Tibial artery (tissue), 4 donors: ENCODE data around the gene GINS1.

ENCODE experiments used
- DNase-seq, 2 donors: peaks; one replicate each; pipeline ENCODE4 v3.0.0-alpha.2; 2019
- H3K27ac ChIP-seq, 2 donors: fragments of 200-600 bp; sonication (generic) in 1 of 2; 1 replicate in 1 of 2; 2 replicates in 1 of 2; pipeline ENCODE4 v1.5.1; 2018 to 2019; ENCODE audit warnings: mild to moderate bottlenecking in 1 of 2
- H3K27me3 ChIP-seq, 2 donors: fragments of 200-600 bp; sonication (generic) in 1 of 2; one replicate each; pipeline versions ENCODE4 v1.5.1 to v1.6.0; 2016 to 2019
- H3K36me3 ChIP-seq, 3 donors: fragments of 200-600 bp; sonication (generic) in 2 of 3; one replicate each; pipeline ENCODE4 v1.5.1; 2016 to 2019; ENCODE audit warnings: mild to moderate bottlenecking in 2 of 3
- H3K4me1 ChIP-seq, 4 donors: fragments of 200-600 bp; sonication (generic) in 2 of 4; 1 replicate in 3 of 4; 2 replicates in 1 of 4; pipeline ENCODE4 v1.5.1; 2016 to 2019
- H3K4me3 ChIP-seq, 2 donors: fragments of 200-600 bp; sonication (generic) in 1 of 2; 1 replicate in 1 of 2; 2 replicates in 1 of 2; pipeline ENCODE4 v1.5.1; 2018 to 2019; ENCODE audit warnings: mild to moderate bottlenecking in 2 of 2
- H3K9me3 ChIP-seq, 3 donors: fragments of 200-600 bp; sonication (generic) in 1 of 3; one replicate each; pipeline ENCODE4 v1.5.1; 2016 to 2019
- intact Hi-C: fragments of 100-400 bp; cut with DNase I; formaldehyde crosslinking; loops from one replicate; pipeline ENCODE4 v1.15.0; 2023; ENCODE audit warnings: low total_unique reads
- TF ChIP-seq, protein P1 (sequence below), 2 experiments: fragments of 200-600 bp in 1 of 2; fragments of 450-650 bp in 1 of 2; IDR thresholded peaks; one replicate each; pipeline ENCODE4 v1.5.1; 2017 to 2019; ENCODE audit warnings: antibody characterized with exemption in 2 of 2, mild to moderate bottlenecking in 1 of 2, moderate library complexity in 1 of 2

The GINS1 gene

DNA sequence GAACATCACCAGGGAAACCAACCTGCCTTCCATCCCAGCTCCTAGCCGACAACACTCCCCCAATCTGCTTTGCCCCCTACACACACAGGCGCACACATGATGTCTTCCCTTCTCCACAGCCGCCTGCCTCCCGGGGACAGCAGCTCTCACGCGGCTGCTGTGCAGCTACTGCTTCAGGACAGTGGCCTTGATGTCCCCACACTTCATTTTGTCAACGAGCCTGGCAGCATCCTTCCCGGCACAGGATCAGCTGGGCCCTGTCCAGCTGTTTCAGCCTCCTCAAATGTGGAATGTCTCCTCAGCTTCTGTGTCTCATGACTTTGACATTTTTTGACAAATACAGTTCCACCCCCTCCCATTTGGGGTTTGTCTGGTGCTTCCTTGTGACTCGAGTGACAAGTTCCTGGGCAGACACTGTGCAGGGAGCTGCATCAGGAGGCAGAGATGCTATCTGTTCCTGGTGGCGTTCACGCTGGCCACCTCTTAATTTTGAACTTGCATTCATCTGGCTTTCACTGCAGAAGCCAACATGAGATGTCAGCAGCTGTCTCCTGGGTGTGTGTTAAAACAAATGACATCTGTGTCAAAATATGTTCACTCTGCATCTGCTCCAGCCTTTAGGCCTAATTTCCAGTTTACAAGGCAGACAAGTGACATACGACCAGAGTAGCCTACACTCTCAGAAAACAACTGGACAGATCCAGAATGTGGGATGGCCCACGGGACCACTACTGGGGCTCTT is 57.2 kb downstream of the GINS1 start:
- H3K36me3 ChIP-seq, result peaks cover 0 to 76% (median 30%) of the 10 kb centered on the region in 3 donors
- H3K27me3 ChIP-seq, result no peaks in the 10 kb centered on the region
- no peak overlapping the region for H3K4me3 ChIP-seq
- no peak overlapping the region for H3K27ac ChIP-seq
- no peak for DNase-seq
- H3K4me1 ChIP-seq, result no peaks in the 10 kb centered on the region
- intact Hi-C loops, result no loop called here
- TF ChIP-seq, protein P1, sequence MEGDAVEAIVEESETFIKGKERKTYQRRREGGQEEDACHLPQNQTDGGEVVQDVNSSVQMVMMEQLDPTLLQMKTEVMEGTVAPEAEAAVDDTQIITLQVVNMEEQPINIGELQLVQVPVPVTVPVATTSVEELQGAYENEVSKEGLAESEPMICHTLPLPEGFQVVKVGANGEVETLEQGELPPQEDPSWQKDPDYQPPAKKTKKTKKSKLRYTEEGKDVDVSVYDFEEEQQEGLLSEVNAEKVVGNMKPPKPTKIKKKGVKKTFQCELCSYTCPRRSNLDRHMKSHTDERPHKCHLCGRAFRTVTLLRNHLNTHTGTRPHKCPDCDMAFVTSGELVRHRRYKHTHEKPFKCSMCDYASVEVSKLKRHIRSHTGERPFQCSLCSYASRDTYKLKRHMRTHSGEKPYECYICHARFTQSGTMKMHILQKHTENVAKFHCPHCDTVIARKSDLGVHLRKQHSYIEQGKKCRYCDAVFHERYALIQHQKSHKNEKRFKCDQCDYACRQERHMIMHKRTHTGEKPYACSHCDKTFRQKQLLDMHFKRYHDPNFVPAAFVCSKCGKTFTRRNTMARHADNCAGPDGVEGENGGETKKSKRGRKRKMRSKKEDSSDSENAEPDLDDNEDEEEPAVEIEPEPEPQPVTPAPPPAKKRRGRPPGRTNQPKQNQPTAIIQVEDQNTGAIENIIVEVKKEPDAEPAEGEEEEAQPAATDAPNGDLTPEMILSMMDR (IDR thresholded peaks at IDR 0.05), result no peak
- no peaks in the 10 kb centered on the region for H3K9me3 ChIP-seq

DNA sequence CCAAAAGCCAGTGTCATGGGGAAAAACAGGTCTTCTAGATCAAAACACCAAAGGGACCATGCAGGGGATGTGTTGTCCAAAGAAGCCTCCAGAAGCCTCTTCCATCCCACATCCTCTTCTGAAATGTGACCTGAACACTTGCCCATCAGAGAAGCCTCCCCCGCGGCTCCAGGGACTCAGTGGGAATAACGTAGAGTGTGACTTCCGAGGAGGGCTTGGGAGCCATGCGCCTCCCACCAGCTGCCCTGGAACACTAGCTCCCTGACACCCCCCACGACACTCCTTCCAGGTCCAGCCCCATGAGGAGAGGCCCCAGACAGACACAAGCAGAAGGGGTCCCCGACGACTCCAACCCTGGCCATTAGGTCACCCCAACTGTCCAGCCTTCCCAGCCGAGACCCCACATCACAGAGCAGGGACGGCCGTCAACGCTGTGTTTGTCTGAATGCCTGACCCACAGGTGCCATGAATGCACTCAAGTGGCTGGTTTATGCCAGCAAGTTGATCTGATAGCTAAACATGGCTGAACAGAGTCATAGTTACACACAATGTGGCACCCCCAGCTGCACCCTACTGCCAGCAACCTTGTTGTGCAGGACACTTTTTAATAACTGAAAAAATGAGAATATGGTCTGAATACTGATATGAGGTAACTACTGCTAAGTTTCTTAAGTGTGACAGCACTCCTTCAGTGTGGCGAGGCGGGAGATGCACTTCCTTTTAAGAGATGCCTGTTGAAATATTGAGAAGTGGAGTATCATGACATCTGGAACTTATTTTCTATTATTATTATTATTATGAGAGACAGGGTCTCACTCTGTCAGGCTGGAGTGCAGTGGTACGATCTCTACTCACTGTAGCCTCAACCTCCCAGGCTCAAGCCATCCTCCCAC is 58.0 kb downstream of the GINS1 start:
- TF ChIP-seq, protein P1 (IDR thresholded peaks at IDR 0.05), result no peak
- intact Hi-C loops, result no loop called here
- no peak overlapping the region for H3K27ac ChIP-seq
- H3K36me3 ChIP-seq, result peaks cover 0 to 76% (median 30%) of the 10 kb centered on the region in 3 donors
- H3K4me1 ChIP-seq, result no peaks in the 10 kb centered on the region
- no peaks in the 10 kb centered on the region for H3K9me3 ChIP-seq
- no peaks in the 10 kb centered on the region for H3K27me3 ChIP-seq
- no peak overlapping the region for H3K4me3 ChIP-seq
- no peak for DNase-seq

DNA sequence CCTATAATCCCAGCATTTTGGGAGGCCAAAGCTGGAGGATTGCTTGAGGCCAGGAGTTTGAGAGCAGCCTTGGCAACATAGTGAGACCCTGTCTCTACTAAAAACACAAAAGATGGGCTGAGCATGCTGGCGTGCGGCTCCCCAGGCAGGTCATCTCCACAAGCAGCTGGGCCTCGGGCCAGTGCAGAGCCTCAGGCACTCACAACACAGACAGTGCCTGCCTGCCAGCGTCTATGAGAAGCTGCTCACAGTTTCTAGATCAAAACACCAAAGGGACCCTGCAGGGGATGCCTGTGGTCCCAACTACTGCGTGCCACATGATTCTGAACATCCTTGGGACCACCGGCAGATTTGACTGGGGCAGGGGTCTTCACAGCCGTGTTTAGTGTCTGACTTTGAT is 59.4 kb downstream of the GINS1 start:
- Histone ChIP-seq H3K27ac (no peak overlapping the region), H3K27me3 (no peaks in the 10 kb centered on the region), H3K4me3 (no peak overlapping the region), H3K4me1 (no peaks in the 10 kb centered on the region), H3K9me3 (no peaks in the 10 kb centered on the region), H3K36me3 (peaks cover 0 to 64% (median 28%) of the 10 kb centered on the region in 3 donors)
- TF ChIP-seq, protein P1 (IDR thresholded peaks at IDR 0.05), result no peak
- intact Hi-C loops, result no loop called here
- peak in 1 of 2 donors; percentile 55 for DNase-seq

DNA sequence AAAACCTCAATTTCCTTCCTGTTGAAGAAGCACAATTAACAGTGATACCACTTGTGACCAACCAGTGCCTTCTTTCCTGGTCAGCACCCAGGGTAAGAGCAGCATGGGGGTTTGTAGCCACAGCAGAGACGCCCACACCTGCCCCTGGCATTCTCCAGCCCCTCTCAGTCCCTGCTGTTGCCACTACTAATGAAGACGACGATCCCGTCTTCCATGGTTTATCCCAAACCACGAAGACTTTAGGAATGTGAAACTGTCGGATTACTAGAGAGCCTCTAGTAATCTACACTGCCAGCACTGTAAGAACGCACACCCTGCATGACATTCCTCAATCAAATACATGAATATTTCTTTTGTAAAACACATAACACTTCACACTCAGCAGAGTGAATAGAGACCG is 60.0 kb downstream of the GINS1 start:
- DNase-seq, result peak in 1 of 2 donors; percentile 12
- Histone ChIP-seq H3K9me3 (no peaks in the 10 kb centered on the region), H3K4me1 (no peaks in the 10 kb centered on the region), H3K27me3 (no peaks in the 10 kb centered on the region), H3K27ac (no peak overlapping the region), H3K36me3 (peaks cover 0 to 59% (median 25%) of the 10 kb centered on the region in 3 donors), H3K4me3 (no peak overlapping the region)
- intact Hi-C loops, result no loop called here
- TF ChIP-seq, protein P1 (IDR thresholded peaks at IDR 0.05), result no peak

DNA sequence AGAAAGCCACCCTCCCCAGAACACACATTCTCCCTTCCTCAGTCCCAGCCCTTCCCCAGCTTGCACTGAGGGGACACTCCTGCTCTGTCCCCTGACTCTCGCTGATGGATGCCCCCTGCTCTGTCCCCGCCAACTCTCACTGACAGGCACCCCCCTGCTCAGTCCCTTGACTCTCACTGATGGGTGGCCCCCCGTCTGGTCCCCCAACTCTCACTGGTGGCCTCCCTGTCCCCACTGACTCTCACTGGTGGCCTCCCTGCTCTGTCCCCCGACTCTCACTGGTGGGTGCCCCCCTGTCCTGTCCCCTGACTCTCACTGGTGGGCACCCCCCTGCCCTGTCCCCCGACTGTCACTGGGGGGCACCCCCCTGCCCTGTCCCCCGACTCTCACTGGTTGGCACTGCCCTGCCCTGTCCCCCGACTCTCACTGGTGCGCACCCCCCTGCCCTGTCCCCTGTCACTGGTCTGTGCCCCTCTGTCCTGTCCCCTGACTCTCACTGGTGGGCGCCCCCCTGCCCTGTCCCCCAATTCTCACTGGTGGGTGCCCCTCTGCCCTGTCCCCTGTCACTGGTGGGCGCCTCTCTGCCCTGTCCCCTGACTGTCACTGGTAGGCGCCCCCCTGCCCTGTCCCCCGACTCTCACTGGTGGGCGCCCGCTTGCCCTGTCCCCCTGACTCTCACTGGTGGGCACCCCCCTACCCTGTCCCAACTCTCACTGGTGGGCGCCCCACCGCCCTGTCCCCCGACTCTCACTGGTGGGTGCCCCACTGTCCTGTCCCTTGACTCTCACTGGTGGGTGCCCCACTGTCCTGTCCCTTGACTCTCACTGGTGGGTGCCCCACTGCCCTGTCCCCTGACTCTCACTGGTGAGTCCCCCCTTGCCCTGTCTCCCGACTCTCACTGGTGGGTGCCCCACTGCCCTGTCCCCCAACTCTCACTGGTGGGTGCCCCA is 60.9 kb downstream of the GINS1 start:
- no peak for DNase-seq
- no peak overlapping the region for H3K27ac ChIP-seq
- no peaks in the 10 kb centered on the region for H3K27me3 ChIP-seq
- H3K36me3 ChIP-seq, result peaks cover 0 to 62% (median 25%) of the 10 kb centered on the region in 3 donors
- intact Hi-C loops, result no loop called here
- H3K4me1 ChIP-seq, result no peaks in the 10 kb centered on the region
- no peaks in the 10 kb centered on the region for H3K9me3 ChIP-seq
- H3K4me3 ChIP-seq, result no peak overlapping the region
- TF ChIP-seq, protein P1 (IDR thresholded peaks at IDR 0.05), result no peak
